Stimulated activated naive CD4-positive, alpha-beta T cell treated with Interleukin-2 at 50 U/mL for 16 hours (primary cell): ENCODE measurements around the gene REEP3.
"Not testable (repeated sequence)": the region's sequence is repeated elsewhere in the genome, so short reads cannot be mapped to it uniquely, and the experiment has no call there.

Source experiments
- DNase-seq: peaks from one replicate; lab custom pipeline; 2025; lab: John Stamatoyannopoulos, UW

REEP3 gene

DNA sequence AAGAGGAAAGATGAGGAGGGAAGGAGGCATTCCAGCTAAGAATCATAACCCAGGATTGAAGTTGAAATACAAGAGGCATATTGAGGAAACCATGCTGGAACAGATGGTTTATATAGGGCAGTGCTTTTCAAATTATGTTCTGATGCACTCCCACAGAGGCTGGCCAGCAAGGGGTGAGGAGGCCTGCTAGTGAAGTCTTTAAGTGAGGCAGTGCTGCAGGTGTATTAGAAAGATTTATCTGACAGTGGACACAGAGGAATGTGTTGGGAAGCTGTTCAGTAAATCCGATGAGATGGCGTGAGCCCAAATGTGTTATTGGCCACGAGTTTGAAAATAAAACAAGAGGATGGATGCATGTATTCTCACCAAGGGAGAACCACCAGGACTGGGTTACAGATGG lies 28.6 kb downstream of the REEP3 start:
- no peak for DNase-seq

DNA sequence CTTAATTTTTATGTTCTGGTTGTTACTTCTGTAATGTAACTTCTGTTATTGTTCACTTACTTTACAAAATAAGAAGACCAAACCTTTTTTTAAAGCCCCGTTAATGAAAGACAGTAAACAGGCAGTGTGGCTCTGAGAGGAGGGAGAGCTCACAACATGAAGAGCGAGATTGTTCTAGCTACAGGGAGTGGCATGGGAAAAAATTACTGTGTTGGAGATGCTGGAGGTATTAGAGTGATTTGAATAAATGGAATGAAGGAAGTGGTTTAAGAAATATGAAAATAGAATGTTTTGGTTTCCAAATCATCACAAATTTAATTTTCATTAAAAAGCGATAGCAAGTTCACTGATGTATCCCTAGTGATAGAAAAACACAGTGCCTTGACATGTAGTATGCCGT lies 31.8 kb downstream of the REEP3 start:
- no peak for DNase-seq

DNA sequence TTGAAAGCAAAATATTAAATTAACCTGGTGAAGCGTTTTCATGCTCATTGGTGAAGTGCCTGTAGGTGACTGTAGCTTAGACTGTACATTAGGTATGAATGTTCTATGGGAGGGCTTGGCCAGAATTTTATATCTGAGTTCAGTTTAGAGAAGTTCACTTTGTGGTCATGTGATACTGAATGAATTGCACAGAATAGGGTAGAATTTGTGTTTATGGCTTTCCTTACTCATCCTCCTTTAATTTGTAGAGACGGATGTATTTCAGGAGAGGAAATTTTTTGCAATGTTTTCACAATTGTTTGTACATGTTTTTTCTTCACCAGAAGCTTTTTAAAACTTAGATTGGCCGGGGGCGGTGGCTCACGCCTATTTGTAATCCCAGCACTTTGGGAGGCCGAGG lies 32.3 kb downstream of the REEP3 start:
- no peak for DNase-seq

DNA sequence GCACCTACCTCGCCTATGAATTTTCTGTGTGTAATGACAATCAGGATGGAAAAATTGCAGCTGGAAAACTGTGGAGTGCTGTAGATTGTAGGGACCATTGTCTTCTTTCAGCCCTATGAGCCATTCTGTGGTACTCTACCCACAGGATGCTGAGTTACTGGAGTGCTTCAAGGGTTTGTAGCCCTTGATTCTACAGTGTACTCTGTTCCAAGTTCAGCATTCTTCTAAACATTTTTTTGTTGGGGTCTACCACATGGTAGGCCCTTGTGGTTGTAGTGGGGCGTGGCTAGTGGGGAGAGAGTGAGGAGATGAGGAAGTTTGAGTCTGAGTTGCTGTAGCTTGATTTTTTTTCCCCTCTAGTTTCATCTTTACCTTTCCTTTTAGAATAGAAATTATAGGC lies 33.5 kb downstream of the REEP3 start:
- DNase-seq, result peak; percentile 5

DNA sequence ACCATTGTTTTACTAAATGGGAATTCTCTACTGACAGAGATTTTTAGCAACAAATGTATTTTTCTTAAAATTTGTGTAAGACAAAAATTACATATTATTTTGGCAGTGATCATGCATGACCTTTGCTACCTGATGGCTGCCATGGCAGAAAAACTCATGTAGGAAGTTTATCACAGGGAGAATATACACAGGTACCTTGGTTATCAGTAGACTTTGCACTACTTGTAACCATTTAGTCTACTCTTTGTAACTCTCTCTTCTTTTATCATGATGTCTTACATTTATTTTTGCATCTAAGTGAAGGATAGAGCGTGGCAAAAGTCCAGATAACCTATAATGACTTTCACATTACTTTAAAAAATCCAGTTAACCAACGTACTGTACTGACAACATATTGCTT lies 34.1 kb downstream of the REEP3 start:
- no peak for DNase-seq

DNA sequence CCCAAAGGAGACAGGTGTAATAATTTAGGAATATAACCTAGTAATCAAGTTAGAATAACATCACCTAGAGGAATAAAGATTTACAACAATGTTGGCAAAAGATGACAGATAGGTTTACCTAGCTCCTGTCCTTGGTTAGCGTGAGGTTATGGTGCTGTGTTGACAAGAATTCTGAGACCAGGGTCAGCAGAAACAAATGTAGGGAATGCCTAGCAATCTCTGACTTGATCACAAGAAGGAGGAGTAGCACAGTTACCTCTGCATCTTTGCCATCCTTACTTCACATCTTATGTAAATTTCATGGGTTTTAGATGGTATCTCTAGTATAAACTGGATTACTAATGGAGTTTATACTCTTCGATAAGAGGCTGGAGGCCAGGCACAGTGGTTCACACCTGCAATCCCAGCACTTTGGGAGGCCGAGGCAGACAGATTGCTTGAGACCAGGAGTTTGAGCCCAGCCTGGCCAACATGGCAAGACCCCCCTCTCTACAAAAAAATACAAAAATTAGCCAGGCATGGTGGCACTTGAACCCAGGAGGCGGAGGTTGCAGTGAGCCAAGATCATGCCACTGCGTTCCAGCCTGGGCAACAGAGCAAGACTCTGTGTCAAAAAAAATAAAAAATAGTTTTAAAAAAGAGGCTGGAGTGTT lies 37.1 kb downstream of the REEP3 start:
- DNase-seq, result no peak

DNA sequence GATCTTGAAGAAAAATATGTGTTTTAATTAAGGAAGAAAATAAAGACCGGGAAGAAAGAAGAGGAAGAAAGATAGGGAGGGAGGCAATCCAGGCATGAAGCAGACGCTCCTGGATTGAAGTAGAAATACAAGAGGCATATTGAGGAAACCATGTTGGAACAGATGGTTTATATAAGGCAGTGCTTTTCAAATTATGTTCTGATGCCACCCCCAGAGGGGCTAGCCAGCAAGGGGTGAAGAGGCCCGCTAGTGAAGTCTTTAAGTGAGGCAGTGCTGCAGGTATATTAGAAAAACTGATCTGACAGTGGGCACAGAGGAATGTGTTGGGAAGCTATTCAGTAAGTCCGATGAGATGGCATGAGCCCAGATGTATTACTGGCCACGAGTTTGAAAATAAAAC lies 40.1 kb downstream of the REEP3 start:
- DNase-seq, result no peak

DNA sequence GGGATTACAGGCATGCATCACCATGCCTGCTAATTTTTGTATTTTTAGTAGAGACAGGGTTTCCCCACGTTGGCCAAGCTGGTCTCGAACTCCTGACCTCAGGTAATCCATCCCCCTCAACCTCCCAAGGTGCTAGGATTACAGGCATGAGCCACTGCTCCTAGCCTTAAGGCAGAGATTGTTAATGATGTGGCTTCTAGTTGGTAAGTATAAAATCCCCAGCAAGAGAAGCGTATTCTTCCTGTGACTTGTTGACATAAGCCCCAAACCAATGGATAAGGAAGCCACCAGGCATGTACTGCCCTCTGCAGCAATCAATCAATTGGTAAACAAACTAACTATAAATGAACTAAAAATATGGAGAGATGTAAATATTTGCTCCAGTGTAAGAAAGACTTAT lies 41.2 kb downstream of the REEP3 start:
- no peak for DNase-seq

DNA sequence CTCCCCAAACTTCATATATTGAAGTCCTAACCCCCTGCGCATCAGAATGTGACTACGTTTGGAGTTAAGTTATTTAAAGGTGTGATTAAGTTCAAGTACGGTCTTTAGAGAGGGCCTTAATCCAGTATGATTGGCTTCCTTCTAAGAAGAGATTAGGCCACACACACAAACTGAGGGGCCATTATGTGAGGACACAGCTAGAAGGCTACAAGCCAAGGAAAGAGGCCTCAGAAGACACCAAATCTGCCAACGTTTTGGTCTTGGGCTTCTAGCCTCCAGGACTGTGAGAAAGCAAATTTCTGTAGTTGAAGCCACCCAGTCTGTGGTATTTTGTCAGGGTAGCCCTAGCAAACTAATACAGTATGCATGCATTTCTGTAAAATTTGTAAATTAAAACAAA lies 41.7 kb downstream of the REEP3 start:
- DNase-seq, result no peak

DNA sequence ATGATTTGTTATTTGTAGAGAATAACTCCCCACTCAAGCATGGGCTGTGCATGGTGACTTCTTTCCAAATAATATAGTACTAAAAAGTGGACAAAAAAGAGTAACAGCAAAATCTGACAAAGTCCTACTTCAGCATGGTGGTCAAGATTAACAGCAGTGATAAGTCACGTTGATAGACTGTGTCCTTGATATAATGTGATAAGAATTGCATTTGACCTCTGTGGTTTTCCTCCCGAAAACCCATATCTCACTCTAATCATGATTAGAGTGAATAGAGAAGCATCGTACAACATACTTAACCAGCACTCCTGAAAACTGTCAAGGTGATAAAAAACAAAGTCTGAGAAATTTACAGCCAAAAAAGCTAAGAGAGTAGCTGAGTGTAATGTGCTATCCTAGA lies 42.4 kb downstream of the REEP3 start:
- DNase-seq, result no peak

DNA sequence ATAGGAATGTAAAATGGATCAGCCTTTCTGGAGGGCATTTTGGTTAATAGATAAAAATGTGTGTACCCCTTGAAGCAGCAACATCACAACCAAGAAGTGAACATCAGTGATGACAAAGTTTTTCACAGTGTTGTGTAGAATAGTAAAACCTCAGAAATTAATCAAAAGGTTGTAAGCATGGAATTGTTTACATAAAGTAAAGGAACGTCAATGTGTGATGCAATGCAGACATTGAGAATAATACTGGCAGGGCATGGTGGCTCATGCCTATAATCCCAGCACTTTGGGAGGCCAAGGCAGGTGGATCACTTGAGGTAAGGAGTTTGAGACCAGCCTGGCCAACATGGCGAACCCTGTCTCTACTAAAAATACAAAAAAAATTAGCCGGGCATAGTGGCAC lies 43.5 kb downstream of the REEP3 start:
- not testable (repeated sequence) for DNase-seq

DNA sequence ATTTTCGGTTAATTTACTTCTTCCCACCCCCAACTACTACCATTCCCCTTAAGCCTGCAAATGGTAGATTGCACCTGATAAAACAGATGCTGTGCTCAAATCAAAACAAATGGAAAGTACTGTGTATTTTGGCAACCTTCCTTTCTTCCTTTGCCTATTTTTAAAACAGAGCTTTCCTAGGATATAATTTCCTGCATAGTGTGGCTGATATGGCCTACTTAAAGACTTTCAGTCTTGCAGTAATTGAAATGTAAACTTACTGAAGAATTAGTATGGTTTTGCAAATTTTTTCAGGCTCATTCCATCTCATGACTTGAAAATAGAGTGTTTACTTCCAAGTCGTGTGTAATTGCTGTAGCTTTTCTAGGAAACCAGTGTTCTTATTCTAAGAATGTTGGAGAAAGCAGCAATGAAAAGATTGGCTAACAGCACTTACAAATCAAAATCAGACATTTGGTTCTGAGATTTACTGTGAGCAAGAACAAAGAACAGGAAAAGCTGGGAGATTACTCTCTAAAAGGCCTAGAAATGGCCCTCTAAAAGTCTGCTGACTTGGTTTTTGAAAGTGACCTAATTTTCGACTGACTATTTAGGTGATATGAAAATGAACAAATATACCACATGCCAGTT lies 52.0 kb downstream of the REEP3 start:
- no peak for DNase-seq

DNA sequence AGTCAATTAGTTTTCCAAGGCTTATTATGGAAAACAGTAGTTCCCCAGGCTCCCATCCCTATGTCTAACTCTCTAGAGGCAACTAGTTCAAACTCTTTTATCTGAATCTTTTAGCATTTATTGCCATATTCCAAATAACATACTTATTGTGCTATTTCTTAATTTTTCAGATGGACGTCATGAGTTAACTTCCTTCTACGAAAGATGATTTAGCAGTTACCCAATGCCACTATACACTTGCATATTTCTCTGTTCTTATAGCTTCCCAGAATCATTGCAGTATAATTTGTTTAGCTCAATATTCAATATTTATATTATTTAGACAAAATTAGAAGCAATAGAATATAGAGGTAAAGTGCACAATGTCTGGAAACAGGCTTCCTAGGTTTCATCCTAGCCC lies 52.8 kb downstream of the REEP3 start:
- no peak for DNase-seq

DNA sequence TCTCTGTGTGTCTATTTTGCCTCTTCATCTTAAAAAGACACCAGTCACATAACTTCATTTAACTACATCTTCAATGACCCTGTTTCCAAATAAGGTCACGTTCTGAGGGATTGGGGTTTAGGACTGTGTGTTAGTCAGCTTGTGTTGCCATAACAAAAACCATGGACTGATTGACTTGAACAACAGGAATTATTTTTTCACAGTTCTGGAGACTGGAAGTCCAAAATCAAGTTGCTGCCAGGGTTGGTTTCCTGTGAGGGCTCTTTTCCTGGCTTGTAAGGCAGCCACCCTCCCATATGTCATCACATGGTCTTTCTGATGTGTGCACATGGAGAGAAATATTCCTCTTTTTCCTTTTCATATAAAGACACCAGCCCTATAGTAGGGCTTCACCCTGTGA lies 55.3 kb downstream of the REEP3 start:
- no peak for DNase-seq

DNA sequence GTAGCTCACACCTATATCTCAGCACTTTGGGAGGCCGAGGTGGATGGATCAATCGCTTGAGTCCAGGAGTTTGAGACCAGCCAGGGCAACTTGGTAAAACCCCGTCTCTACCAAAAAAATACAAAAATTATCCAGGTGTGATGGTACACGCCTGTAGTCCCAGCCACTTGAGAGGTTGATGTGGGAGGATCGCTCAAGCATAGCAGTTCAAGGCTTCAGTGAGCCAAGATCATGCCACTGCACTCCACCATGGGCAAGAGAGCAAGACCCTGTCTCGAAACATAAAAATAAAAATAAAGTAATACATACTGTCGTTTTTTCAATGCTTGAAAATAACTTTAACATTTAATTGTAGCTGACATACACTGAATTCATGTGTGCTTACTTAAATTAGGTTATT lies 57.3 kb downstream of the REEP3 start:
- no peak for DNase-seq

DNA sequence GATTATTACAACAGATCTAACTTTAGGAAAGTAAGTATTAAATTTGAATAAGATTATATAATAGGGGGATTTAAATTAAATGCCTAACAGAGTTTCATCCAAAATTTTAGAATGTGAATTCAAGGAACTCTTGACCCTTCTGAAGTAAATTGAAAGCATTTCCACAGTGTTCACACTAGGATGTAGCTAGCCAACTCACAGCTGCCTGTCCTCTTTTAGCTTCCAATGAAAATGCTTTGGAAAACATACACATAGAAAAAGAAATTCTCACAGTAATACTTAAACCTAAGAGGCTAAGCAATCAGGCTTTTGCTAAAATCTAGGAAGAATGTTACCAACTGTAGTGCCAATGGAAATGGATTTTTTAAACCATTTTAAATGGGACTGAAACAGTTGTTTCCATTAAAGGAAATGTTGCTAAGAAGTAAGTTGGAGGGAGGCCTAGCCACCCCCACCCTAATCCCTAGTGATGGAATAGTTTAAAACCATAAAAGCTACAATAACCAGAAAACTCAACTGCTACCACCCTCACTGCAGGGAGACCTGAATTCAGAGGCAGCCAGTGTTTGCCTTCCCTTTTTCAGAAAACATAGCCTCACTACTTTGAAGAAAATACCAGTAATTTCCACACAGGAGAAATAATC lies 58.3 kb downstream of the REEP3 start:
- no peak for DNase-seq

DNA sequence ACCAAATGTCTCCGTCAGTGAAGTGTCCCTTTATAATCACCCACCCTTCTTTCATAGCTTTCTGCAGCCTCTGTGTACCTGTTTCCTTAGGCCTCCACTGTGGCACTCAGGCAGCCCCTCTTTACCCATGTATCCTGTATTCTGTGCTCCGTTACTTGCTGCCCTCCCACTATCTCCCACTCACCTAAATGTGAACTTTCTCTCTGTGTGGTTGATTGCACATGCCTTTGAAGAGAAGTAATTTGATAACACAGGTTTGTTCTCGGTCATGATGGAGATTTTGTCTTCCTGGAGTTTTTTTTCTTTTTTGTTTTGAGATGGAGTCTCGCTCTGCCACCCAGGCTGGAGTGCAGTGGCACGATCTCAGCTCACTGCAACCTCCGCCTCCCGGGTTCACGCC lies 61.5 kb downstream of the REEP3 start:
- no peak for DNase-seq

DNA sequence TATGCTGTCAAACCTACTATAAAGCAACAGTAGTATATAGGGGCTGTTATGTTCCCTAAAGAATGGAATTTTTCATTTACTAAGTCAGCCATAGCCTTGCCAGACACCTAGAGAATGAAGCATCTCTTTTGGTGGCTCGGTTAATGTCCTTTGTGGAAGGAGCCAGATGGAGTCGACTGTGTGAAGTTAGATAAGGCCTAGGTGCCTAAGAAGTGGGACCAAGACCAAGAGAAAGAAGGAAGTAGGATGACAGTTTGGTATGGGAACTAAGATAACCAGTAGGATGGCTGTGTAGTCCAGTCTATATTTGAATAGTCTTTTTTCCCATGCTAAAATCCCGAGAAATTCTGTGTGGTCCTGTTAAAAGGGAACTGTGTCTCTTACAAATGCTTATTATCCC lies 62.2 kb downstream of the REEP3 start:
- DNase-seq, result no peak

DNA sequence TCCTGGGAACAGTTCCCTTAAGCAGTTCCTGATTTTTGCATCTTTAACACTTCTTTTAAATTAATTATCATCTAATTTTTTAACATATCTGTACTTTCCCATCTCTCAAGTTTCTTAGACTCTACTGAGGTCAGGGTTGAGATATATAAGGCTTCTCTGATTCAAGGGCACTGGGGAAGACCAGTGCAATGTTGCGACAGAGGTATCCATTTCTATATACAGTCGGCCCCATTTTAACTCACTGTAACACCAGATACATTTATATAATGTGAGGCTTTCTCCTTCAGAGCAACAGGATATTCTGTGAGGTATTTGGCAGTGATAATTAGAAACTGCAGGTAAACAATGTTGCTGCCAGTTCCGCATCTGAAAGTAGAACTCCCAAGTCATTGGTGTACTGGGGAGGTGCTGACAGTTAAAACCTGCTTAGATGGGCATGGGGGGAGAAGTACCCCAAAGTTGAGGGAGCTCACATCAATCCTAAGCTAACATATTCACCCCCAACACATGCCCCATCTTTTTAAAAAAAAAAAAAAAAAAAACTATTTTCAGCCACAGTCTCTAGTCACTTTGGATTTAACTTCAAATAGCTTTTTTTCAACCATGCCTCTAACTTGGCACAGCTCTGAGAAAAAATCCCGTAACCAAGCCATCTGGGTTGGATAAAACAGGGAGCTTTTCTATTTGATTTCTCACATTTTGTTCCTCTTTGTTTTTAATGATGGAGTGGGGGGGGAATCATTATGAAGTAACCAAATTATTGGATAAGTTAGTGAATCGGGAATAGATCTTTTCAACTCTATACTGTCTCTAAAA lies 62.9 kb downstream of the REEP3 start:
- no peak for DNase-seq

DNA sequence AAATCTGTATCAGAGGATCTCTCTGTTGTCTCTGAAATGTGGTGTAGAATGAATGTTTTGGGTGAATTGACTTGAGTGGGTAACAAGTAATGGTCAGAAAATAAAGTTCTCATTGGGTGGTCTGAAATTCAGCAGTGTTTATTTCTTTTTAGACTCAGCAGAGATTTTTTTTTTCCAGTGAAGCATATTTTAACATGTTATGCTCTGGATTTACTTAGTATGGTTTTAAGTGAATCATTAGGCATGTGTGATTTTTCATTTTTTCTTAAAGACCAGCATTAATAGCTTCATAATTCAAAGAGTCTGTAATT lies 63.5 kb downstream of the REEP3 start:
- DNase-seq, result no peak

DNA sequence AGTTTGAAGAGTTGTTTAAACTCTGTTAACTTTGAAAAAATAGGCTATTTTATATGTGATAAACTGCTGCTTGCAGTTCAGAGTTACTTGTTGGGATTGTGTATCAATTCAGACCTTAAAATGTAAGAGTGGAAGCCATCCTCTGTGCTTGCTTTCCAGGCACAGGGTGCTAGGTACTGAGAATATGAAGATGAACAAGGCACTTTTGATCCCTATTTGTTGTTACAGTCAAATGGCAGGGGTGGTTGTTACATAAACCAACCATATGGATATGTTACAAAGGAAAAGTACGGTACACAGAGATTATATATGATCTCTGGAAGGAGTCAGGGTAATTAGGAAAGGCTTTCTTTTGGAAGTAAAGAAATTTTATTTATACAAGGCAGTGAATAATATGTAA lies 63.8 kb downstream of the REEP3 start:
- DNase-seq, result no peak

DNA sequence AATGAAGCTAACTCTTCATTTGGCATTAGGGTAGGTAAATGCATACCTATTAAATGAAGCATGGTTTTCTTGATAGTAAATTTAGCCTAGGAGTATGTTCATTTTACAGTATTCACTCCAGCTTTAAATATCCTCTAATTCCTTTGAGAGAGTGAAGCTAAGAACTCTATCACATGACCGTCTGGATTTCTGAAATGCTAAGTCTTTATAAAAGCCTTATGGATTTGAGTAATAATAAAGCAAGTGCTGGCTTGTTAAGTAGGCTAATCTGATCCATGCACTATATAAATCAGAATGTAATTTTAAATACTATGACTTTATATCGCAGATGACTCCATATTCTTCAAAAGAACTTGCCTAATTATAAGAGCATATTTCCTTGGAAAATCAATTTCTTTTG lies 64.8 kb downstream of the REEP3 start:
- DNase-seq, result no peak

DNA sequence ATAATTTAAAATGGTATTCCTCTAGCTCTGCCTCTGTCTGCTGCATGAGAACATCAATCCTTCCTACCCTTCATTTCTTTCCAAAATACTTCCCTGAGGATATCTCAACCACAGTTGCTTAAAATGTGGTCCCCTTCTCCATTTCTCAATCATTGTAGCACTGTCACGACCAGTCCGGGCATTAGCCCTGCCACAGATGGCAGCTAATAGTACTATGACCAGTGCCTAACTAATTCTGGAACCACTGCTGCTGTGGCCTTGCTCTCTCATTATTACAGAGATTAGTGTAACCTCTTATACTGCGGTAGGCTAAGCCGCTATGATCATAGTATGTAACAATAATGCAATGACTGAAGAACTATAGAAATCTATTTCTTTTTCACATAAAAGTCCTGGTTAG lies 66.0 kb downstream of the REEP3 start:
- DNase-seq, result no peak
